ENCODE results near the gene GPC6. TPM values are rescaled to one million over a fixed set of nuclear protein-coding genes. Genes with fewer than 3 reads are reported as not detected.

GPC6 gene
- polyA plus RNA-seq, 1 of the 3 experiments (the other 2 are of a cell fraction): 6.7 TPM

GRCh38 chr13:93378184-93378583 lies 151.6 kb downstream of the GPC6 start:
- no peak overlapping the region for H3K9ac ChIP-seq
- no peaks in the 10 kb centered on the region for H3K79me2 ChIP-seq (ENCODE audit: insufficient read depth)
- DNase-seq: no peak
- no peaks in the 10 kb centered on the region for H3K36me3 ChIP-seq (replicated peaks in 1 of 2; ENCODE audit: control insufficient read depth in 1 of 2, insufficient read depth in 2 of 2, low read length in 1 of 2)
- no peaks in the 10 kb centered on the region for H3K9me2 ChIP-seq
- no peaks in the 10 kb centered on the region for H3K27me3 ChIP-seq (ENCODE audit: insufficient read depth)
- WGBS (ENCODE audit: low lambda C conversion rate): 93% methylated on average over 2 of the region's 2 CpGs
- H3K4me2 ChIP-seq: no peak overlapping the region
- TF ChIP-seq FOXM1 (IDR thresholded peaks at IDR 0.05; ENCODE audit: low read depth) (no peak), RAD21 (IDR thresholded peaks at IDR 0.05; ENCODE audit: low read length) (peak; percentile 22; the same call in 1 of the 2 replicates)
- no peak overlapping the region for H3K27ac ChIP-seq (ENCODE audit: low read depth in 2 of 2, low read length in 1 of 2)
- no peaks in the 10 kb centered on the region for H3F3A ChIP-seq (replicated peaks; ENCODE audit: insufficient read depth)
- no peak overlapping the region for H3K4me3 ChIP-seq (ENCODE audit: low read depth in 2 of 2, low read length in 1 of 2)
- POLR2A ChIA-PET: no interaction called here
- no peaks in the 10 kb centered on the region for H3K9me3 ChIP-seq
- H3K4me1 ChIP-seq (ENCODE audit: control insufficient read depth in 1 of 2, insufficient read depth in 2 of 2, low read depth in 1 of 2, low read length in 1 of 2): no peaks in the 10 kb centered on the region; a peak in 1 of 4 replicates
- H4K20me1 ChIP-seq (ENCODE audit: insufficient read depth): no peaks in the 10 kb centered on the region
- H2AFZ ChIP-seq (ENCODE audit: low read depth): no peak overlapping the region
- CTCF ChIA-PET: no interaction called here

- CTCF ChIA-PET: no interaction called here
- H3K27me3 ChIP-seq (ENCODE audit: insufficient read depth): no peaks in the 10 kb centered on the region
- H3F3A ChIP-seq (replicated peaks; ENCODE audit: insufficient read depth): no peaks in the 10 kb centered on the region
- POLR2A ChIA-PET: no interaction called here
- H3K4me2 ChIP-seq: no peak overlapping the region
- no peaks in the 10 kb centered on the region; the same call in 1 of the 2 replicates for H3K9me2 ChIP-seq
- no peak for TF ChIP-seq NFIC (IDR thresholded peaks at IDR 0.05; ENCODE audit: borderline replicate concordance)
- TF ChIP-seq RFX5 (IDR thresholded peaks at IDR 0.05; ENCODE audit: low read length): no peak
- TF ChIP-seq, protein P1, sequence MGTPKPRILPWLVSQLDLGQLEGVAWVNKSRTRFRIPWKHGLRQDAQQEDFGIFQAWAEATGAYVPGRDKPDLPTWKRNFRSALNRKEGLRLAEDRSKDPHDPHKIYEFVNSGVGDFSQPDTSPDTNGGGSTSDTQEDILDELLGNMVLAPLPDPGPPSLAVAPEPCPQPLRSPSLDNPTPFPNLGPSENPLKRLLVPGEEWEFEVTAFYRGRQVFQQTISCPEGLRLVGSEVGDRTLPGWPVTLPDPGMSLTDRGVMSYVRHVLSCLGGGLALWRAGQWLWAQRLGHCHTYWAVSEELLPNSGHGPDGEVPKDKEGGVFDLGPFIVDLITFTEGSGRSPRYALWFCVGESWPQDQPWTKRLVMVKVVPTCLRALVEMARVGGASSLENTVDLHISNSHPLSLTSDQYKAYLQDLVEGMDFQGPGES (IDR thresholded peaks at IDR 0.05; ENCODE audit: low read depth, low read length): no peak
- TF ChIP-seq, protein P2, sequence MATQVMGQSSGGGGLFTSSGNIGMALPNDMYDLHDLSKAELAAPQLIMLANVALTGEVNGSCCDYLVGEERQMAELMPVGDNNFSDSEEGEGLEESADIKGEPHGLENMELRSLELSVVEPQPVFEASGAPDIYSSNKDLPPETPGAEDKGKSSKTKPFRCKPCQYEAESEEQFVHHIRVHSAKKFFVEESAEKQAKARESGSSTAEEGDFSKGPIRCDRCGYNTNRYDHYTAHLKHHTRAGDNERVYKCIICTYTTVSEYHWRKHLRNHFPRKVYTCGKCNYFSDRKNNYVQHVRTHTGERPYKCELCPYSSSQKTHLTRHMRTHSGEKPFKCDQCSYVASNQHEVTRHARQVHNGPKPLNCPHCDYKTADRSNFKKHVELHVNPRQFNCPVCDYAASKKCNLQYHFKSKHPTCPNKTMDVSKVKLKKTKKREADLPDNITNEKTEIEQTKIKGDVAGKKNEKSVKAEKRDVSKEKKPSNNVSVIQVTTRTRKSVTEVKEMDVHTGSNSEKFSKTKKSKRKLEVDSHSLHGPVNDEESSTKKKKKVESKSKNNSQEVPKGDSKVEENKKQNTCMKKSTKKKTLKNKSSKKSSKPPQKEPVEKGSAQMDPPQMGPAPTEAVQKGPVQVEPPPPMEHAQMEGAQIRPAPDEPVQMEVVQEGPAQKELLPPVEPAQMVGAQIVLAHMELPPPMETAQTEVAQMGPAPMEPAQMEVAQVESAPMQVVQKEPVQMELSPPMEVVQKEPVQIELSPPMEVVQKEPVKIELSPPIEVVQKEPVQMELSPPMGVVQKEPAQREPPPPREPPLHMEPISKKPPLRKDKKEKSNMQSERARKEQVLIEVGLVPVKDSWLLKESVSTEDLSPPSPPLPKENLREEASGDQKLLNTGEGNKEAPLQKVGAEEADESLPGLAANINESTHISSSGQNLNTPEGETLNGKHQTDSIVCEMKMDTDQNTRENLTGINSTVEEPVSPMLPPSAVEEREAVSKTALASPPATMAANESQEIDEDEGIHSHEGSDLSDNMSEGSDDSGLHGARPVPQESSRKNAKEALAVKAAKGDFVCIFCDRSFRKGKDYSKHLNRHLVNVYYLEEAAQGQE (IDR thresholded peaks at IDR 0.05; ENCODE audit: low read depth, low read length): no peak
- TF ChIP-seq SMC3 (IDR thresholded peaks at IDR 0.05; ENCODE audit: low read depth, low read length): no peak
- TF ChIP-seq TEAD4 (IDR thresholded peaks at IDR 0.05; ENCODE audit: borderline replicate concordance, insufficient read depth): no peak
- TF ChIP-seq GATA2 (CRISPR knock-in tag; IDR thresholded peaks at IDR 0.05): no peak
- no peak for TF ChIP-seq MXI1 (IDR thresholded peaks at IDR 0.05; ENCODE audit: low read depth, low read length)
- no peak for TF ChIP-seq GABPA (IDR thresholded peaks at IDR 0.05; ENCODE audit: low read depth)
- no peak for TF ChIP-seq FOSL2 (IDR thresholded peaks at IDR 0.05; ENCODE audit: borderline replicate concordance, low read depth)
- TF ChIP-seq NRF1 (IDR thresholded peaks at IDR 0.05; ENCODE audit: low read depth, low read length): no peak
- TF ChIP-seq FOXM1 (IDR thresholded peaks at IDR 0.05; ENCODE audit: low read depth): no peak
- no peak for TF ChIP-seq CHD2 (IDR thresholded peaks at IDR 0.05; ENCODE audit: low read length, partially characterized antibody)
- TF ChIP-seq SIN3A (IDR thresholded peaks at IDR 0.05; ENCODE audit: borderline replicate concordance, low read depth, low read length): no peak
- no peak for TF ChIP-seq MEF2A (IDR thresholded peaks at IDR 0.05; ENCODE audit: borderline replicate concordance, low read depth)
- TF ChIP-seq RCOR1 (IDR thresholded peaks at IDR 0.05; ENCODE audit: low read length): no peak
- H3K4me1 ChIP-seq (ENCODE audit: control insufficient read depth in 1 of 2, insufficient read depth in 2 of 2, low read depth in 1 of 2, low read length in 1 of 2): no peaks in the 10 kb centered on the region
- no peaks in the 10 kb centered on the region for H4K20me1 ChIP-seq (ENCODE audit: insufficient read depth)
- no peaks in the 10 kb centered on the region for H3K9me3 ChIP-seq
- H2AFZ ChIP-seq (ENCODE audit: low read depth): no peak overlapping the region
- H3K79me2 ChIP-seq (ENCODE audit: insufficient read depth): no peaks in the 10 kb centered on the region
- H3K27ac ChIP-seq (ENCODE audit: low read depth in 2 of 2, low read length in 1 of 2): no peak overlapping the region
- H3K36me3 ChIP-seq (replicated peaks in 1 of 2; ENCODE audit: control insufficient read depth in 1 of 2, insufficient read depth in 2 of 2, low read length in 1 of 2): no peaks in the 10 kb centered on the region
- DNase-seq: no peak
- WGBS (ENCODE audit: low lambda C conversion rate): 85% methylated on average over 5 of the region's 5 CpGs
- H3K9ac ChIP-seq: no peak overlapping the region
- no peak overlapping the region for H3K4me3 ChIP-seq (ENCODE audit: low read depth in 2 of 2, low read length in 1 of 2)
These were observed 159.5 kb downstream of the GPC6 start for GRCh38 chr13:93386116-93386515.
